DMS53 treated with DMSO at 0.1 percent for 48 hours (cell line): Measurements from ENCODE around the gene SCLY.
A peak's percentile ranks its signal among the peaks of the same experiment; 100 is the strongest.

Experiments used
- DNase-seq: peaks from one replicate; lab custom pipeline; 2025; ENCODE audit not compliant: unreplicated experiment; lab: John Stamatoyannopoulos, UW

The SCLY gene

DNA sequence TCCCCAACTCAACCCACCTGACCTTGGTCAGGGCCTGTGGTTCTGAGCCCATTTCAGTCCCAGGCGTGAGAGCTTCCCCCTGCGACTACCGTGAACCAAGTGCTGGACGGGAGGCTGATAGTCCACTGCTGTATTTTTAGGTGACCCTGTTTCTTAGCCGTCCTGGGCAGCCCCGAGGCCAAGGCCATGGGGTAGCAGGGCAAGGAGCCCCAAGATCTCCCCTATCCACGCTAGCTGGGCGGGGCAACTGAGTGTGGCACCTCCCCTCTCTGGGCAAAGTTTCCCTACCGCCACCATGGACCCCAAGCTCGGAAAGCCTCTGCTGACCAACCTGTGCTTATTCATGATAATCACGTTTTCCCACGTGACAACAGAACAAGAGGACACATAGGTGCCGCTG lies 77.1 kb downstream of the SCLY start:
- DNase-seq: no peak

DNA sequence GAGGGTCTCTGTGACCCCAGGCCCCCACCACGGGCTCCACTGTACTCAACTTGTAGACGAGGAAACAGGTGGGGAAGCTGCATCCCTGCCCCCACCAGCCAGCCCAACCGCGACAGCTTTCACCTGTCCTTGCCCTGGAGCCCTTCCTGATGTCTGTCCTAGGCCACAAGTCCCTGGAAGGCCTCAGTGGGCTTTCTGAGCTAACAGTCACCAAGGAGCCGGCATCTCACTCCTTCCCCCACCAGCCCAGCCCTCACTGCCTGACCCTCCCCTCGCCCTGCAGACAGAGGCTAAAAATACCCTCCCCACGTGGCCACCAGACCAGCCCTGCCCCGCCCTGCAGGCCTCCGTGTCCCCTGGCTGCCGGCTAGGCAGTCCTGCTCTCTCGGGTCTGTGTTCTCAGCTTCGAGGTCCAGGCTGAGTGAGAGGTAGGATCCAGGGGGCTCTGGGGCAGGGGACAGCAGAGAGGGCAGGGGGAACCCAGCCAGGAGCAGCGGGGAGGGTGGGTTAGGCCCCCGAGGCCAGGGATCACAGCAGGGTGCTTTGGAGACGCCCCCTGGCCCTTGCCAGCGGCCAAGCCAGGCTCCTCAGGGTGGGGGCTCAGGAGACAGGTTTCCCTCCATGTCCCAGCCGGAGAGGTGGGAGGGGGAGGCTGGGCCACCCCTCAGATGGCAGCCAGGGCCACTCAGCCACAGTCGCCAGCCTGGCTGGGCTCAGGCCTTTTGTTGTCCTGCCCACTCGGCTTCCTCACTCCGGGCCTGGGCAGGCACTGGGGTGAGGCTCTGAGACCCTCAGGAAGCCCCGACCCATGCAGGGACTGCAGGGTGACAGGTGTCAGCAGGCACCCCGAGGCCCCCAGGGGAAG lies 77.8 kb downstream of the SCLY start, which contains the start of gene KLHL30:
KLHL30 (plus strand) TSS at position 338 of the 865 bp plus-strand sequence. CDS start 2,087 bp downstream, outside the sequence.
- DNase-seq: no peak

DNA sequence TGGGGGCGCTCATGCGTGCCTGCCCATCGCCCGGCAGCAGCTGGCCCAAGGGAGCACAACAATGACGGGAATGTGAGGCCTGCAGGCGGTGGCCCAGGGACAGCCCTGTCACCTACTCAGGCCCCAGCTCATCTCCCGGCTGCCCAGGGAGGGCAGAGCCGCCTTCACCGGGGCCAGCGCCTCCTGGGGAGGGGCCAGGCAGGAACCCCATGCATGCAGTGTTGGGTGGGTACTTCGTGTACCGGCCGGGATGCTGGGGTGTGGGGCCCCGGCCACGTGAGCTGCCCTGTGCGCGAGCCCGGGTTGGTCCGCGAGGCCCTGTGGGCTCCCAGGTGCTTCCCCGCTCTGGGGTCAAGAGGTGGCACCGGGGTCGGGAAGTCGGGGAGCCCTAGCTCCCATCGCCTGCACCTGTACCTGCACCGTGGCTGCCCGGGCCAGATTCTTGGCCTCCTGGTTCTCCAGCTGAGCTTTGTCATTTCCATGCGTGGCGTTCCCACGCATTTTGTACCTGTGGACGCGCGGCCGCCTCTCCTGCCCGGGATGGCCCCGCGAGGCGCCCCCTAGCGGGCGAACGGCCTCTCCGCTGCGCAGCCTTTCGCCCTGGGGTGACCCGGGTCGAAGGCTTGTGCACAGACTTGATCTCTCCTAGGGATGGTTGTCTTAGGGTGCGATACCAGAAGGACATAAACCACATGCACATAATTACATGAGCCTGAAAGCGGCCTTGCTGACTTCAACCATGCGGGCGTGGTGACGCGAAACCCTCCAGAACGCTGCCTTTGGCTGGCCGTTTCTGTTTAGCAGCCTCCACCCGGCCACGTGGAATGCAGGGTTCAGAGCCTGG lies 78.6 kb downstream of the SCLY start:
- no peak for DNase-seq

DNA sequence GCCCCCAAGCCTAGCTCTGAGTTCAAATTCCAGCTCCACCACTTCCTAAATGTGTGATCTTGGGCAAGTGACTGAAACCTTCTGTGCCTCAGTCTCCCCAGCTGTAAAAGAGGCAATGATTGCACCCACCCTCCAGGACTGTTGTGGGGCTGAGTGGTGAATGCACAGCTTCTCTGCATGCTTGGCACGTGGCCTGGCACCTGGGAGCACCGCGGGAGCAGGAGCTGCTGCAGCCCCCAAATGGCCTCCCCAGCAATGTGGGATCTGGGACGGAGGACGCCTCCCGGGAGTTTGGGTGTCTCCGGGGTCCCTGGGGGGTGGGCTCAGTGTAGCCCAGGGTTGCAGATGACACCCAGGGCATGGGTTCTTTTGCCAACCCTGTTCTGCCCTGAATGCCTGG lies 79.2 kb downstream of the SCLY start:
- no peak for DNase-seq

DNA sequence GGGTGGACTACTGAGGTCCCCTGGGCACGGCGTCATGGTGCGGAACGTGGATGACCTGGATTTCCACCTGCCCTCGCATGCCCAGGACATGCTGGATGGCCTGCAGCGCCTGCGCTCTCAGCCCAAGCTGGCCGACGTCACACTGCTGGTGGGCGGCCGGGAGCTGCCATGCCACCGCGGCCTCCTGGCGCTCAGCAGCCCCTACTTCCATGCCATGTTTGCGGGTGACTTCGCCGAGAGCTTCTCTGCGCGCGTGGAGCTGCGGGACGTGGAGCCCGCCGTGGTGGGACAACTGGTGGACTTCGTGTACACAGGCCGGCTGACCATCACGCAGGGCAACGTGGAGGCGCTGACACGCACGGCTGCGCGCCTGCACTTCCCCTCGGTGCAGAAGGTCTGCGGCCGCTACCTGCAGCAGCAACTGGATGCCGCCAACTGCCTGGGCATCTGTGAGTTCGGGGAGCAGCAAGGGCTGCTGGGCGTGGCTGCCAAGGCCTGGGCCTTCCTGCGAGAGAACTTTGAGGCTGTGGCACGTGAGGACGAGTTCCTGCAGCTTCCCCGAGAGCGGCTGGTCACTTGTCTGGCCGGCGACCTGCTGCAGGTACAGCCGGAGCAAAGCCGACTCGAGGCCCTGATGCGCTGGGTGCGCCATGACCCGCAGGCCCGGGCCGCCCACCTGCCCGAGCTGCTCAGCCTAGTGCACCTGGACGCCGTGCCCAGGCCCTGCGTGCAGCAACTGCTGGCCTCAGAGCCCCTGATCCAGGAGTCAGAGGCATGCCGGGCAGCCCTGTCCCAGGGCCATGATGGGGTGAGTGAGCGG lies 80.1 kb downstream of the SCLY start:
- no peak for DNase-seq

DNA sequence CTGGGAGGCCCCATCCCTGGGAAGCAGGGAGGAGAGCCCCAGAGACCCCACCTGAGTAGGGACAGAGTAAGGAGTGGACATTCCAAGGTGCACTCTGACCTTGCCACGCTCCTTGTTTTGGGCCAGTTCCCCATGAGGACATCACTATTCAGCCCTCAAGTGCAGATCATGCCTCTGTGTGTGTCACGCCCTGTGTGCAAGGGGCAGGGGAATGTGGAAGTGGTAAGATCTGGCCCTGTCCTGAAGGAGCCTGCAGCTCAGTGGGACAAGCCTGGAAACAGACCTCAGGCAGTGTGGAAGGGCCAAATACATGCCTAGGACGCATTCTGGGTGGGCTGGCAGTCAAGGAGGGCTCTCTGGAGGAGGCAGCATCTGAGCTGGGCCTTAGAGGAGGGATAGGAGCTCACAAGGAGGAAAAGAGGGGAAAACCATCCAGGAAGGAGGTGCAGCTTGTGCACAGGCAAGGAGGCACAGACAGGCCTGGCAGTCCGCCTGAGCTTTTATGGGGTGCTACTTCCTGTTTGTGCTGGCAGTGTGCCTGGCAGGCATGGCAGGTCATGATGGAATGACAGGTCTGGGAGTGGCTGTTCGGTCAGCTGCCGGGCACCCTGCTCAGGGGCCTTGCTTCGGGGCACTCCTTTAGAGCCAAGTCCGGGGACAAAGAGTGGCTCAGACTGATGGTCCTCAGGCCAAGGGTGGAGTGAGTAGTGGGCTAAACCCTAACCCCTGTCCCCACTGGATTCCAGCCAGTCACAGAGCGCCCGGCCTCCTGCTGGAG lies 80.9 kb downstream of the SCLY start:
- DNase-seq: peak; percentile 47

DNA sequence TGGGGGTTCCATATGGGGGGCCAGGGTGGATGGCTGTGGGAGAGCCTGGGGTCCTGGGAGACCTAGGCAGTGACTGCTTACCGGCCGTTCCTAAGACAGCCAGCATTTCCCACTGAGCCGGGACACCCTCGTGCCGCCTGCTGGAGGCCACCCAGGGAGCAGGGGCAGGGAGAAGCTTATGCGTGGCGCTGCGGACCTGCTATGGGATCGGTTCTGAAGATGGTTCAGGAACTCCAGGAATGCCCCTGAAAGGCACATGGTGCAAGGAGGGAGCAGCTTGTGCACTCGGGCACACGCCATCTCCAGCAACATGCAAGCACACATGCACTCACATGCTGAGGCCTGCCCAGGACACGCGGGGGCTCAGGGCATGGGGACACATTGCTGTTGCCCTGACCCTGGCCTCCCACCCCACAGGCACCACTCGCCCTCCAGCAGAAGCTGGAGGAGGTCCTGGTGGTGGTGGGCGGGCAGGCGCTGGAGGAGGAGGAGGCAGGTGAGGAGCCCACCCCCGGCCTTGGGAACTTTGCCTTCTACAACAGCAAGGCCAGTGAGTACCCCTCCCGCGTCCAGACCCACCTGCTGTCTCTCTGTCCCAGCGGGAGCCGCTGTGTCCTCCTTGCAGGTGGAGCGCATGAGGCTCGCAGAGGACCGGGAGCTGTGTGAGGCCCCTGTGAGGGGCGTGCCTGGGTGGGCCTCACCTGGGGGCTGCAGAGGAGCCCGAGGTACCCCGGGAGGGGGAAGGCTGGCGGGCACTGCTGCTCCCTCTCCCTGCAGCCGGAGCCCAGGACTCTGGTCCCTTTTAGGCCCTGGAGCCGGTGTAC lies 81.8 kb downstream of the SCLY start:
- DNase-seq: no peak

DNA sequence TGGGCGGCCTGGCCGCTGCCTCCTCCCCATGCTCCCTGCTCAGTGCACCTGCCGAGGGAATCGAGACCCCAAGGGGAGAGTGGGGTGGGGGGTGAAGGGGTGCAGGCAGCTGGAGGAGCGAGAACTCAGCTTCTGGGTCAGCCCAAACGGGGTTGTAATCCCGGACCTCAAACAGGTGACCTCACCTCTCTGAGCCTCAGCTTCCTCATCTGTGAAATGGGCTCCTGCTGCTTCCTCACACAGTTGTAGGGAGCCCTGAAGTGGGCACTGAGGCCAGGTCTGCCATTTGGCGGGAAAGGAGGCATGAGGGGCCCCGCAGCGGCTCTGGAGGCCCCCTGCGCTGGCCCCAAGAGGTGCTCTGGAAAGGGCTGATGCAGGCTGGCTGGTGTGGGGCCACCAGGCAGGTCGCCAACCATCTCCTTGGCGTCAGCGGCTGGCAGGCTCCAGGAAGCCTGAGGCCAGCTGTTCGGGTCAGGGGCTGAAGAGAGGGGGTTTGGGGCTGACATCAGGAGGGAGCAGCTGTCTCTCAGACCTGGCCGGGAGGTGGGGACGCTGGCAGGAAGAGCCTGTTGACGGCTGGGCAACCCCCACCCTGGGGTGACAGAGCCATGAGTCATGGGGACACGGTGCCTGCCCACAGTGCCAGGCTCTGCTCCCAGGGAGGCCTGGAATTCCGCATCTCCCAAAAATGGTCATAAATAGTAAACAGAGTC lies 82.6 kb downstream of the SCLY start:
- peak; percentile 17 for DNase-seq

DNA sequence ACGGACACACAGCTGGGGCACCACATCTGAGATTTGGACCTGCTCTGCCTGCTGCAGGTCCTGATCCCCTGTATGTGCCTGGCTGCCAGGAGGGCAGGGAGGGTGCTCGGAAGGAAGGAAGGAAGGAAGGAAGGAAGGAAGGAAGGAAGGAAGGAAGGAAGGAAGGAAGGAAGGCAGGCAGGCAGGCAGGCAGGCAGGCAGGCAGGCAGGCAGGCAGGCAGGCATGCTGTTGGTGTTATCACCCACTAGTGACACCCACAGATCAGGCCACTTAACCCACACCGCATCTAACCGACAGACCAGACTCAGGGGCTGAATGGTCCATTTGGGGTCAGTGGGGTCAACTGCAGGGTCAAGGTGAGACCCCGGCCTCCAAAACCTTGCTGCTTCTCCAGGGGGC lies 83.5 kb downstream of the SCLY start:
- DNase-seq: no peak

DNA sequence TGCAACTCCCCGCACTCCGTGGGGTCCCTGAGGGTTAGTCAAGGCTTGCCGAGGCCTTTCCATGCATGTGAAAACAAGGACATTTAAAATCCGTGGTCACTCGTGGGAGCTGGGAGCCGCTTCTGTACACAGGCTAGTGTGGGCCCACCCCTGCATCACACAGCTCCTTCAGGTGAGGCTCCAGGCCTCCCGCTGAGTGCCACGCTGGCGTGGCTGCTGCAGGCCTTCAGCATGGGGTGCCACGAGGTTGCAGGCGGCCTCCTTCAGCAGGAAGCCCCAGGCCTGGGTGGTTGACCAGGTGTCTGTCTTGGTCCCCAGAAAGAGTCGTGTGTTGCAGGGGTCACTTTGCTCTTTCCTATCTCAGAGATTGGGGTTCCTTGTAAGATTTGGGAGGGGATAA lies 84.2 kb downstream of the SCLY start:
- DNase-seq: no peak

DNA sequence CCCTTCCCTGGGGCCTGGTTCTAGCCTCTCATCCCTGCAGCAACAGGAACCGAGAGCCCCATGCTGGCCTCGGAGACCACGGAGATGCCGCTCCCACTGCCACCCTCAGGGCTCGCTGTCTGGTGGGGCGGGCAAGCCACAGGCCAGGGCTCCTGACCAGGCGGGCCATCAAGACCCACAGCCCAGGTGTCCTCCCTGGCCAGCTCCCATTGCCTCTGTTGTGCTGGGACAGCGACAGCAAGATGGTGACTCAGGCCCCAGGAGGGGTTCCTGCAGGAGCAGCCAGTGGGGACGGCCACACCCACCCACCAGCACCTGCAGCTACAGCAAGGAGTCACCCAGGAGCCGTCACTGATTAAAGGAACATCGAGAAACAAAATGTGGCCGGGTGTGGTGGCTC lies 85.0 kb downstream of the SCLY start:
- no peak for DNase-seq

DNA sequence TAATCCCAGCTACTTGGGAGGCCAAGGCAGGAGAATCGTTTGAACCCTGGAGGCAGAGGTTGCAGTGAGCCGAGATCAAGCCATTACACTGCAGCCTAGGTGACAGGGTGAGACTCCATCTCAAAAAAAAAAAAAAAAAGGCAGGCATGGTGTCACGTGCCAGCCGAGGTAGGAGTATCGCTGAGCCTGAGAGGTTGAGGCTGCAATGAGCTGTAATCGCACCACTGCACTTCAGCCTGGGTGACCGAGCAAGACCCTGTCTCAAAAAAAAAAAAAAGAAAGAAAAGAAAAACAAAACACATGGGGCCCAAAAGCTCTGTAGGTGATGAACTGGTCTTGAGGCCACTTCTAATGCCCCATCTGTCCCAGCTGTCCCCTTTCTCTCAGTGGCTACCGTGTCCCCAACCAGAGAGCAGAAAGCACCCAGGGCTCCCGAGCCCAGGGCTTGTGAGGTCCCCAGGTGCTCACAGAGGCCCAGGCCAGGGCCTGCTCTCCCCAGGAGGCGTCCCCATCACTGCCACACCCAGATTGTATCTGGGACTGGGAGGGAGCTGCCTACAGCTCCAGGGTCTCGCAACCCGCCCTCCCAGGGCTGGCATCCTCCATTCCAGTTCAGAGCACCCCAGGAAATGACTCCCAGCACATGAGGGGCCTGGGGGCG lies 86.2 kb downstream of the SCLY start:
- no peak for DNase-seq

DNA sequence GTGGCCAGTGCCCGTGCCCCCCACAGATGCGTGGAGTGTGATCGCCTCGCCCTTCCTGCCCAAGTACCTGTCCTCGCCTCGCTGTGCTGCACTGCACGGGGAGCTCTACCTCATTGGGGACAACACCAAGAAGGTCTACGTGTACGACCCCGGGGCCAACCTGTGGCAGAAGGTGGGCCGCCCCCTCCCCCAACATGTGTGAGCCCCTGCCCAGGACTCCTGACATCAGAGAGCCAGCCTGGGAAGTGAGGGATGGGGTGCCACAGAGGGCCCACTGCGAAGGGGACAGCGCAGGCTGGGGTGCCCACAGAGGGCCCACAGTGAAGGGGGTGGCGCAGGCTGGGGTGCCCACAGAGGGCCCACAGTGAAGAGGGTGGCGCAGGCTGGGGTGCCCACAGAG lies 88.2 kb downstream of the SCLY start:
- DNase-seq: no peak
